Stimulated activated CD8-positive, alpha-beta memory T cell treated with anti-CD3 and anti-CD28 coated beads, Interleukin-15, amount 100 ng/mL, for 1 hour (primary cell): Measurements from ENCODE around the gene FBXW8.

ENCODE experiments used
- DNase-seq: peaks from one replicate; pipeline ENCODE4 v3.0.0-alpha.2; 2020; ENCODE audit warnings: low read depth

FBXW8 gene

DNA sequence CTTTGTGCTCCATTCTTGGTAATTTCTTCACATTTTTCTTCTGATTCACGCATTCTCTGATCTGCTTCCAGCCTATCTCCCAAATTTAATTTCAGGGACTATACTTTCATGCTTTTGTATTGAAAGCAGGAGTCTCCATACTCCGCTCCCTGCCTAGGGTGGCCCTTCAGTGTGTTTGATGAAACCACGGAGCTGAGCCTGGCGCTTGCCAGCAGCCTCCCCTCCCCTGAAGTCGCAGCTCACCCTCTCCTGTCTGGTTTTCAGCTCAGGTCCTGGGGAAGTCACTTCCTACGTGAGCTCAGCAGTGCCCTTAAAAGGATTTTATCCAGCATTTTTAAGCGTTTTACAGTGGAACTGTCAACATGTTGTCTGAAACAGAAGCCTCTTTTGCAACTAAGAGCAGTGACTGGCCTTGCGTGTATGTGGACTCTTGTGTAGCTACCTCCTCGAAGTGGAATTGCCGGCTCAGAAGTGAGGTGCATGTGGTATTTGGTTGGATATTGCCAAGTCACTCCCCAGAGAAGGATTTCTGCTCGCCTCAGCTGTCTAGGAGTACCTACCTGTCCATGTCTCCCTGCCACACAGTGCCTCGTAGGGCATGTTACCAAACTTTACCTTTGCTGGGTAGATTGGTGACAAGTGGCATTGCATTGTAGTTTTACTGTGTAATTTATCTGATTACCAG lies 109.9 kb downstream of the FBXW8 start:
- DNase-seq, result no peak

DNA sequence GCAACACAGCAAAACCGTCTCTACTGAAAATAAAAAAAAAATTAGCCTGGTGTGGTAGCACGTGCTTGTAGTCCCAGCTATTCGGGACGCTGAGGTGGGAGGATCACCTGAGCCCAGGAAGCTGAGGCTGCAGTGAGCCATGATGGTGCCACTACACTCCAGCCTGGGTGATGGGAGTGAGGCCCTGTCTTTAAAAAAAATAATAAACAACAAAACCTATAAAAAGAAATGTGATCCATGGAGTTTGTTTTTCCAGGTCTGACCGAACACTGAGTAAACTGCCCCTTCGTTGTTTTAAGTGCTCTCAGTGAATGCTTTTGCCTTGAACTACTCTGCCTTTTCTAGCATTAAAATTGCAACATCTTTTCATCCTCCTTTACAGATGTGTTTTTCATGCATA lies 111.7 kb downstream of the FBXW8 start:
- DNase-seq, result no peak

DNA sequence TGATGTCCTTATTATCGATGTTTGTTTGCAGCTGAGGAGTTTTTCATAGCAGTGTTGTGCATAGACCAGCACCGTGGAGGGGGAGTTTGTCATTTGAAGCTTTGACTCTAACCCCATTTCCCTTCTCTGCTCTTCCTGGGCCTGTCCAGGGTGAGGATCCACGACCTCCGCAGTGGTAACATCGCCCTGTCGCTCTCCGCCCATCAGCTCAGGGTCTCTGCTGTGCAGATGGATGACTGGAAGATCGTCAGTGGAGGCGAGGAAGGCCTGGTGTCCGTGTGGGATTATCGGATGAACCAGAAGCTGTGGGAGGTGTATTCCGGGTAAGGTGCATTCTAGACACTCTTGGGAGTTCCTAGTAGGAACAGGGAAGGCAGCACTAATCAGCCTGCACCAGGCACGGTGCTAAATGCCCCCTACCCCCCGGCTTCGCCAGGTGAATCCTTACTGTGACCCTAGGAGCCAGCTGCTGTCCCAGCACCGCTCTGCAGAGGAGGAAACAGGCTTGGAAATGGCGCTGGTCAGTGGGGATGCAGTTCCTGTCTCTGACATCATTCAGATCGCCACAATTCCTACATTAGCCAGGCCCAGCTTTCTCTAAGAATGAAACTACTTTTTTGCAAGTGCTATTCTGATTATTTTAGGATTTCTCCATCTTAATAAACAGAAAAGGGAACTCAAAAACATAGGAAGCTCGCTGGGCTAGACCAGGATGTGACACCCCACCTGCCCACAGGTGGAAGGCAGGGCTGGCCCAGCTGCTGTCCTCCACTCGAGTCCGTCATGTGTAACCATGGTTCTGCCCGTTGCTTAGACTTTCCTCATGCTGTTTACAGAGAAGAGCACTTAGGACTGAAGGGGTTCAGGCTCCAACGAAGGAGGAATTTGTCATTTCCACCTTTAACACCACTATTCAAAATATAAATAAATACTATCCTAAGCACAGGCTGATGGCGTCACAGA lies 113.5 kb downstream of the FBXW8 start:
- no peak for DNase-seq

DNA sequence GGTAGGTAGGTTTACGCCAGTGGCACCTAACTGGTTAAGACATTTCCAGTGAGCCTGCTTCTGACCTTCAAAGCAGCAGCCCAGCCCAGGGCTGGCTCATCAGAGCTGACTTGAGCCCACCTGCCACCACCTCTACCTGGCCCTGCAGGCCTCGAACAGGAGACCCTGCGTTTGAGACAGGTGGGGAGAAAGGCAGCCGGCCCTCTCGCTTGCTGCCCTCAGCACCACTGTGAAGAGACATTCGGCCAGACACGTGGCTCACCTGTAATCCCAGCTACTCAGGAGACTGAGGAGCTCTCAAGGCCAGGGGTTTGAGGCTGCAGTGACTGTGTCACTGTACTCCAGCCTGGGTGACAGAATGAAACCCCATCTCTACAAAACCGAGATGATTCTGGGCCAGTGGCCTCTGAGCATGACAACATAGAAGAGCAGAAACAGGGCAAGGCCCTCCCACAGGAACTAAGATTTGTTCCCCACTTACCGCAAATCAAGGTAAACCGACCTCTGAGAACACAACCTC lies 114.3 kb downstream of the FBXW8 start:
- no peak for DNase-seq

DNA sequence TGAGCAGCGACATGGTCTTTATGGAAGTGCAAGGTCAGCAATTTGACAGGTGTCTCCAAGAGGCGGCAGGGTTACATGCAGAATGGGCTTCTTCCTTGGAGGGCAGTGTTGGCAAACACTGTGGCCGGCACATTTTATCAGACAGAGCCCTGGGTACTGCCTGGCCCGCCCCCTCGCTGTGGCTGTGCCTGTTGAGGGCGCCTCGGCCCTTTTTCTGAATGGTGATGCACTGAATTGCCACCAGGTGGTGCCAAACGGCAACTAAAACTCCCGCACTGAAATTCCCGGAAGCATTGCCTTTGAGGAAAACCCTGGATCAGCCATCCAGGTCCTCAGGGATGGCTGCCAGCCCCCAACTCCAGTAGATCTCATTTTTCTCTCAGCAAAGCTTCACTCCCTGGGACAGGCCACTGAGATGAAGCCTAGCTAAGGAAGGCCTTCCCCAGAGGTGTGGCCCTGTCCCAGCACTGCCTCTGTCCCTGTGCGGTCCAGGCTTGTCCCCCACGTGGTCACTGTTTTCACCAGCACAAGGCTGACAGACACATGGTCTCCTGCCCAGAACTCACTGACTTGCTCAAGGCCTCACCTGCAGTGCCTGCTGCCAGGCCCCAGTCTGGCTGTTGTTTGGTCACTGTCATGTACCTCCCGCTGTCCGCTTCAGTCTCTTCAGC lies 114.9 kb downstream of the FBXW8 start:
- DNase-seq, result peak; percentile 9

DNA sequence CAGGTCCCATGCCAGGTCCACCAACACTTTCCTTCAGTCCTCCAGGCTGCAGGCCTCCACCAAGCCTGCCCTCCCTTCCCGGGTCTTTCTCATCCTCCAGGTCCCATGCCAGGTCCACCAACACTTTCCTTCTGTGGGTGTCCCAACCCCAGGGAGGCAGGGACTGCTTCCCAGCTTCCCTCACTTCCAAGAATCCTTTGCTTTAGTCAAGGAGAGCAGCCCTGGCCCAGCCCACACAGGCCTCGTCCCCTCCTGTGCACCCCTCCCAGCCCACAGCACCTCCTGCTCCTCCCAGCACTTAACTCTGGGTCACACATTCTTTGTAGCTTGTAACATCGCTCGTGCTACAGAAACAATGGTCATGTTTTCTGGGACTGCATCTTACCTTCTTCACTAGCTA lies 115.6 kb downstream of the FBXW8 start:
- DNase-seq, result no peak

DNA sequence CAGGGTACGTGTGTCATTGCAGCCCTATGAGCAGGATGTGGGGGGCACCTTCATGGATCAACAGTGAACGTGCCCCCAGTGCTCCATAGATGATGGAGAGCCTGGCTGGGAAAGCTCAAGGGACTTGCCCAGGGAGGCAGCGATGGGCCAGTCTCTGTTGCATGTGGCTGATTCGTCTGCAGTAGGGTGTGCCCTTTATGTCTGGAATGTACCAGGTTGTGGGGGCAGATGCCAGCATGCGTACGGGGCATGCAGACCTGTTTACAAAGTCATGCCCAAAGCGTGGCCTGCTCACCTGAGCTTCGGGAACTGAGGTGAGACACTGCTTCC lies 116.1 kb downstream of the FBXW8 start:
- DNase-seq, result no peak

DNA sequence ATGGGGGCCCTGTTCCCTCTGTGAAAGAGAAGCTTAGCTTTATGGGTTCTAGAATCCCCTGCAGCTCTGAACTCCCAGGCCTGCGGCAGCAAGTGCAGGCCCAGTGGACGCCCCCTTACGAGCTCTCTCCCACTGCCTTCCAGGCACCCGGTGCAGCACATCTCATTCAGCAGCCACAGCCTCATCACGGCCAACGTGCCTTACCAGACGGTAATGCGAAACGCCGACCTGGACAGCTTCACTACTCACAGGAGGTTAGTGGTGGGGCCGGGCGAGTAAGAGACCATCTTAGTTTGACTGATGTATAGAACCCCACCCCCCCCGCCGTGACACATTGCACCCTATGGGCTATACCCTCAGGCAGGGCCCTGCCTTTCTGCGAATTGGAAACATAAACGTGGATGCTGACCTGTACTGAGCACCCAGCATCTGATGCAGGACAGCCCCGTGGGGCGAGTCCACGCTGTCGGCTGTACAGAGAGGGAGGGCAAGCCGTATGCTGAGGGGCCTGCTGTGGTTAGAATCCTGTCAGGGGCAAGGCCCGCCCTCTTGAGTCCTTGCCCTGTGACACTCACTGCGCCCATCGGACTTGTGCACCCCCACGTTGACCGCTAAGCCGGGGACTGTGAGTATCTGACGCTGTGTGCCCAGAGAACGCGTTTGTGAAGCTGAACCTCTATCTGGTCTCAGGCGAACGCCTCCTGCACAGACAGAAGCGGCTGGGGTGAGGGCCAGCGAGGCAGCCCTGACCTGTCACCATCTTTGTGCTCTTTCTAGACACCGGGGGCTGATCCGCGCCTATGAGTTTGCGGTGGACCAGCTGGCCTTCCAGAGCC lies 116.7 kb downstream of the FBXW8 start:
- DNase-seq, result no peak

DNA sequence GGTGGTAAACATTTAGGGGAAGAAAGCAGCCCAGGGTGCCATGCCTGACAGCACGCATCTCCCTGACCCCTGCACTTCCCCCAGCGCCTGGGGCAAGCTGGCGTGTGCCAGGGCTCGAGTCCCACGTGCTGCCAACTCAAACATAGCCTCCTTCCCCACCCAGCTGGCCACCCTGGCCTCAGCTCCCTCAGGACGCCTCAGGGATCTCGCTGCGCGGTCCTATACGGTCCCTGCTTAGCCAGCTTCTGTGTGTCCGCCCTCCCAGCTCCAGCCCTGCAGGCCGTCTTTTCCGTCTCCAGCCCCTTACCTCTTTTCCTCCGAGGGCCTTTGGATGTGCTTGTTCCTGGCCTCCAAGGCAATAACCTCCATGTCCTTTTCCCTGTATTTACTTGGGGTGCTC lies 117.5 kb downstream of the FBXW8 start:
- DNase-seq, result no peak

DNA sequence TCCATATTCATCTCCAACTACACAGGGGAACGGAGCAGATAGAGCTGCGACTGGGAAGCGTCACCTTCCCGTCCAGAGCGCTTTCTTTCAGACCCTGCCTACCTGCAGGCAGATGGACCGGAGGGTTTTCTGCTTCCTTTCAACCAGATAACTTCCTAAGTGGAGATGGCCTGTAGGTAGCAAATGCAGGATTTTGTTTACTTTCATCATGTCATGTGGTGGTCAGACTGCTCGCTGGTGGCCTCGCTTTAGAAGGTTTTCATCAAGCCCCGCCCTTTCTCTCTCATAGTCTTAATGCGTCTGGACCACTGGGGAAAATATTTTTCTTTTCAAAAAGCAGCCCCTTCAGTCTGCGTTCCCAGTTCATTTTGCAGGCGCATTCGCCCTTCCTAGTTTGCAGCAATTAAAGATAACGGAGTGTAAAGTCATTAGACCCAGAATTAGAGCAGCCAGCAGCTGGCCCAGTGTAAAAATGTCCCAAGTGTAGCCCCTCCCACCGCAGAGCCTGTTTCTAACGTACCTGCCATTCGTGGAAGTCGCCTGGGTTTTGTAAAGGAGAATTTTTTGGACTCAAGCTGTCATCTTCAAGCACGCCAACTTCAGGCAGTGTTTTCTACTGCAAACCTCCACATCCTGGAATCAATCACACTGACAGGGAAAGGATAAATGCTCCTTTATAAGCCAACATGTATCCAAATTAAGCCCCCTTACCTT lies 119.6 kb downstream of the FBXW8 start:
- DNase-seq, result no peak

DNA sequence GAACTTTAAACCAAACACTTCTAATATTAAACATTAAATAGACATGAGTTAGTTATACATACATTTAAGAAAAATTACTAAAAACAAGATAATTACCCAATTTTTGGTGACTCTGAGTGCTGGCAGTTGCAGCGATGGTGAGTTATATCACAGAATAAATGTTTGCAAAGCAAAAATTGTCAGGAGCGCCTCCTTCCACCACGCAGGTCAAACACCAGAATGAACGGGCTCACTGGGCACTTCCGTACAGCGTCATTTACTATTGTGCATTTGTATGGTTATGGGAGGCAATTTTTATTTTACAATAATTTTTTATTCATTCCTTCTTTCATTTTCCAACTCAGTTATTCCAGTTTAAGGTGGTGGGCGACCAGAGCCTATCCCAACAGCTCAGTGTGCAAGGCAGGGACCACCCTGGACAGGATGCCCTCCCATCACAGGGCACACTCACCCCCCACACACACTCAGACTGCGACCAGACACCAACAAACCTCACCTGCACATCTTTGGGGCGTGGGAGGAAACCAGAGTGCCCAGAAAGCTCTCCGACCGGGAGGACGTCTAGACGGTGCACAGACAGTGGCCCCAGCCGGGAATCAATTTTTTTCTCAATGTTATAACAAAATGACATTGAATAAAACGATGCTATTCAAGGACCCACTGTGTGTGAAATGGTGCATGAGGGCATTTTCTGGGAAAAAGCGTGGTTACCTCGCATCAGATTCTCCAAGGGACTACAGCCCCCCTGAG lies 121.3 kb downstream of the FBXW8 start:
- DNase-seq, result no peak

DNA sequence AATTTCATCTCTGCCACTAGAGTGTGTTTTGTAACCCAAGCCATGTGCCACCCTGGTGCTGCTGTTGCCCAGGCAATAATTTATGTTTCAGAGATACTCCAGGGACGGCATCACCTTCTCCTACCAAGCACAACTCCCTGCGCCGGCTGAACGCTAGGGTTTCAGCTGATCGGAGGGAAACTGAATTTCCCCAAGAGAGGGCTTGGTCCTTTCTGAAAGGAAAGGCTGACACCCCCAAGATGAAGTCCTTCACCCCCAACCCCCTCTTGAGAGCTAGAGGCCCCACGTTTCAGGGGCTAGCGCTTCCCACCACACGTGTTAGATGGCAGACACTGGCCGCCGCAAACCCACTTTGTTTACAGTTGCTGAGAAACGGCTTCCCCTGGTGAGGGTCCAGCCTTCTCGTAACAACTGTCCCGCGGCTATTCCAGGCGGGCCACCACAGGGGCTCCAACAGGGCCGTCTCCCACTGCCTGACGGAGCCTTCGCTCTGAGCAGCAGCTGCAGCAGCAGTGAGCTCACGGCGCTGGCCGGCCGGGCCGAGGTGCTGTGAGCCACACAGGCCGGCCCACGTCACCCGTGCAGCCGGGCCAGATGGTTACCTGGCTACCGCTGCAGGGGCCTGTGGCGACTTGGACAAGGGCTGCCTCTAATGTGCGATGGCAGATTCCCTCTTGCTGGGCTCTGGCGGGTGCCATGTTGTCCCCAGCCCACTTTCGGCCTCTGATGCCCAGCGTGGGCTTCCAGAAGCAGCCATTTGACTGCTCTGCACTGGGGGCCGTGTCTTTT lies 122.0 kb downstream of the FBXW8 start:
- no peak for DNase-seq

DNA sequence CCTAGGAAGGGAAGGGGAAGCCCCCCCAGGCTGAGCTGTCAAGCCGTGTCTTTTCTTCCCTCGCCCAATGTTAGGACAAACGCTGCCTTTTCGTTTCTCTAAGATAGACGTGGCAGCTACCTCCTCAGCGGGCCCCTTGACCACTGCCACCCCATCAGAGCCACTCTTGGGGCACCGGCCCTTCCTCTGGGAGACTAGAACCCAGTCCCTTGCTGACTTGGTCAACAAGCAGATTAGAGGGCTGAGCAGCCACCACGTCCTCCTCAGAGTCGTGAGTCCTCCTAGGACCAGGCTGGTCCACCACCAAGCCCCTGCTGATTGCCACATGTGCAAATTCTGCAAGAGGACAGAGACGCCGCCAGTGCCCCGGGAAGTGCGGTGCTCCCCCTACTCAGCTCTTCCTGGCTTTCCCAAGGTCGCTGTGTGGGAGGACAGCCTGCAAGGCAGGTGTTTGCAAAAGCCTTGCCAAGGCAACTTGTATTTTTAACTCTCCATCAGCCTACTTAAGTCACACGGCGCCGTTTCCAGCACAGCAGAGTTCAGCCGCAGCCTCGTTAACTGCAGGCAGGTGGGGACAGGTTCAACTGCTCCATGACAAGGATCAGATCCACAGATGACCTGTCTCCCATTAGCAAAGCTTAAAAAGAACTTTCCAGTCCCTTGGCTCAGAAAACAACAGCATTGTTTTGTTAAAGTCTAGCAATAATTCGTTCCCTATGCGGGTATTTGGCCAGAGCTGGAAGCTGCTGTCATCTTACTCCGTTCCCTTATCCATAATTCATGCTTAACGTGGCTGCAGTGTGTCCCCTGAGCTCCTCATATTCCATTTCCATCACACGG lies 122.9 kb downstream of the FBXW8 start:
- no peak for DNase-seq

DNA sequence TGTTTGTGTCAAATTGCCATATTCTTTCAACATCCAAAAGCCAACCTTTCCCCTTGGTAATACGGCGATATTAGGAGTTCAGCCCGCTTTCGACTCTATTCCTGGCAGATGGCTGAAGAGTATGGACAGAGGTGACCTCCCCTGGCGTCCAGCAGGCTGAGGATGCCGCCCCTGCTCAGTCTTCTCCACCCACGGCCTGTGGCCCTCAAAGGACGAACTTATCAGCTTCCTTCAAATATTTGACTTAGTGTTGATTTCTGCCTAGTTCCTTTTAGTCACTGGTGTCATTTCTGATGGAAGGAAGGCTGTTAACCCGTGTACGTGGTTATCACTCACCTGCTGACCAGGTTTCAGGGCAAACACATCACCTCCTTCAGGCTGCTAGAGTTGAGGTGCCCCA lies 123.5 kb downstream of the FBXW8 start:
- DNase-seq, result no peak

DNA sequence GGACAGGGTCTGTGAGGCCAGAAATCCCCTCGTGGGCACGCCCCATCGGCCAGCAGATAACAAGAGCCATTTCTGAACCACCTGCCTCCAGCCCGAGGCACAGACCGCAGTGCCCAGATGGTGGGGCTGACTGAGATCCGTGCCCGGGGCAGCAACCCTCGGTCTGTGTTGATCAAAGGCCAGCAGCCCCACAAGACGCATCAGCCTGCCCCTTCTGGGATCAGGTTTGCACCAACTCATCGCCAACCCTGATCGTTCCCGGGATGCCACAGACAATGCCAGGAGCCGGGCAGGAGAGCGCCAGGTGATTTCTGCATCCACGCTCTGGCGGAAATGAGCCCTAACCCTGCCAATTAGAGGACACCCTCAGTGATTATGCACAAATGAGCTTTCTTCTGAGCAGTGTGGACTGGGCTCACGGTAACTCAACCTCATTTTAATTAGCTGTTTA lies 124.0 kb downstream of the FBXW8 start:
- no peak for DNase-seq

DNA sequence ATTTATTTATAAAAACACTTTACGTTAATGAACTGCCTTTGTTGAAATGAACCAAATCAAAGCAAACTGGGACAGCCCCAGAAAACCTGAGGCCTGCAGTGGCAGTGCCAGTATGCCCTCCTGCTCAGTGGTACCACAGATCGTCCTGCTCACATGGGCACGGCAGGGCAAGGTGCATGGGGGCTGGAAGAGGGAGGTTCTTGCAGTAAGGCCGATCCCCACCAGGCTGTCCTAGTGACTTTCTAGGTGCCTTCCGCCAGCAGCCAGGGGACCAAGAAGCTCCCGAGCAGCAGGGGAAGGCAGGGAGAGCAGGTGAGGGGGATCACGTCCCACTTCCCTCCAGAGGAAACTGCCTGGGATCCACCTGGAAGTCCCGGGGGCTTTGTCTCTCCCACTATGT lies 124.5 kb downstream of the FBXW8 start:
- DNase-seq, result no peak

DNA sequence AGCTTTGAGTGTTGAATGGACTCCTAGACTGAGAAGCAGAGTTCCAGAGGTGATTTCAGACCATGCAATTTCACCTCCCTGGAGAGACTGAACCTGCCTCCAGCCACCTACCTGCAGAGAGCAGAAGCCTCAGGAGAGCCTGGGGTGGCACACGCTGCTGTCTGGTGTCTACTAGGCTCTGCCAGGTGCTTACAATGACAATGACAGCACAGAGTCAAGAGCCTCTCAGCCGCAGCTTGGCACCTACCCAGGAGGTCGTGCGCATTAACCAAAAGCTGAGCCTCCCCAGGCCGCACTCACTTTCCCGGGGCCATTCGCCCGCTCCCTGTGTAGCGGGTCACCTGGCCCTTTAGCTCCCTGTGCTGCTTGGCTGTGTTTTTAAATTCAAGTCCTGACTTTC lies 125.3 kb downstream of the FBXW8 start:
- no peak for DNase-seq

DNA sequence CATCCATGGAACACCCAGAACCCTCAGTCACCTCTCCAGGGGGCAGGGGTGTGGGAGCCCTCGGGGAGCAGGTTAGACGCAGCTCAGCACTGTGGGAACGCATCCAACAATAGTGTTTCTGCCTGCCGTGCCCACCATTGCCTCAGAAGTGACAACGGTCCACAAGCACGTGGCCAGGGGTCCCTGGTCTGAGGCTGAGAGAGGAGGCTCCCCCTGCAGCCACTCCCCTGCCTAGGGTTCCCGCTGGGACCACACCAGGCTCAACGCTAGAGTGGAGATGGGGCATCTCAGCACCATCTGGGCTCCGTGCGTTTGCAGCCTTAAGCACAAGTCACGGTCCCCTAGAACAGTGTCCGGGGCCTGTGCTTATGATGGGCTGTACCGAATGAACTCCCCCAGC lies 125.8 kb downstream of the FBXW8 start:
- DNase-seq, result no peak
